HG03064 (cell line): ENCODE data around the gene TRAF3.

ENCODE experiments used
- ATAC-seq: cut with Tn5 transposase; IDR thresholded peaks from one replicate; pipeline ENCODE4 v1.9.1; 2021; ENCODE audit warnings: low read depth; ENCODE audit not compliant: unreplicated experiment

Gene TRAF3, protein sequence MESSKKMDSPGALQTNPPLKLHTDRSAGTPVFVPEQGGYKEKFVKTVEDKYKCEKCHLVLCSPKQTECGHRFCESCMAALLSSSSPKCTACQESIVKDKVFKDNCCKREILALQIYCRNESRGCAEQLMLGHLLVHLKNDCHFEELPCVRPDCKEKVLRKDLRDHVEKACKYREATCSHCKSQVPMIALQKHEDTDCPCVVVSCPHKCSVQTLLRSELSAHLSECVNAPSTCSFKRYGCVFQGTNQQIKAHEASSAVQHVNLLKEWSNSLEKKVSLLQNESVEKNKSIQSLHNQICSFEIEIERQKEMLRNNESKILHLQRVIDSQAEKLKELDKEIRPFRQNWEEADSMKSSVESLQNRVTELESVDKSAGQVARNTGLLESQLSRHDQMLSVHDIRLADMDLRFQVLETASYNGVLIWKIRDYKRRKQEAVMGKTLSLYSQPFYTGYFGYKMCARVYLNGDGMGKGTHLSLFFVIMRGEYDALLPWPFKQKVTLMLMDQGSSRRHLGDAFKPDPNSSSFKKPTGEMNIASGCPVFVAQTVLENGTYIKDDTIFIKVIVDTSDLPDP

GRCh38 chr14:102776761-102777710 lies at the start of gene TRAF3:
Gene TRAF3 (plus strand): TSS chr14:102777449. CDS start chr14:102870202, 92,753 bp downstream.
- no peak for ATAC-seq

GRCh38 chr14:102728501-102728900 lies 48.7 kb upstream of the TRAF3 start:
- ATAC-seq, result no peak

GRCh38 chr14:102729268-102729667 lies 48.0 kb upstream of the TRAF3 start:
- ATAC-seq, result no peak

DNA sequence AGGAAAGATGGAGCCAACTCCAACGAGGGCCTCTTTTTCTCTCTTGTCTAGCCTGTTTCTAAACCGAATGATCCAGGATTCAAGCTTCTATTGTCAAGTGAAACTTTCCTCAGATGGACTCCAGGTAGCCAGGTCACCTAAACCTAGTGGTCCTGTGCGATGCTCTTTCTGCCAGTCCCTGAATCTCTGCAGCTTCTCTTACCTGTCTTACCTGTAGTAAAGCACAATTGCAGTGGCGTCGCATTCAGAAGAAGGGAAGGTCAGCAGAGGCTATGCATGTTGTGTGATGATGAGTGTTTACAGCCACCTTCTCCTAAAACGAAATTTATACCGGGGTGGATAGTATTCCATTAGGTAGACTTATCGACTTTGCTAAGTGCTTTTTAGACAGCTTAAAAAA lies 47.4 kb upstream of the TRAF3 start:
- no peak for ATAC-seq

- no peak for ATAC-seq
These were observed 46.0 kb upstream of the TRAF3 start for GRCh38 chr14:102731101-102731870.

GRCh38 chr14:102731871-102732800 lies 45.1 kb upstream of the TRAF3 start:
- ATAC-seq, result no peak

DNA sequence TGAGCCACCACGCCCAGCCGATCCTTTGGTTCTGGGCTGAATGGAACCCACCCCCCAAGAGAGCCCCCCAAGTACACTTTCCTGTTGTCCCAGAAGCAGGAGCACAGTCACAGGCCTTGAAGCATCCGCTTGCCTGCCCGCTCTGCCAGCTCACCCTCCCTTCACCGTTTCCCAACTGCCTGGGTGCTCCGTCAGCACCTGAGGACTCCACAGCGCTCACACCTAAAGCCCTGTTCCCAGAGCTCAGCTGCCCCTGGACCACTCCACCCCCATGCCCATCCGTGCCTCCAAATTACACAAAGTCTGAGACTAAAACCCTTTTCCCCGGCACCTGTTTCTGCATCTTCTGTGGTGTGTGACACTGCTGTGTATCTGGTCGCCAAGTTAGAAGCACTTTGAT lies 44.3 kb upstream of the TRAF3 start:
- no peak for ATAC-seq

DNA sequence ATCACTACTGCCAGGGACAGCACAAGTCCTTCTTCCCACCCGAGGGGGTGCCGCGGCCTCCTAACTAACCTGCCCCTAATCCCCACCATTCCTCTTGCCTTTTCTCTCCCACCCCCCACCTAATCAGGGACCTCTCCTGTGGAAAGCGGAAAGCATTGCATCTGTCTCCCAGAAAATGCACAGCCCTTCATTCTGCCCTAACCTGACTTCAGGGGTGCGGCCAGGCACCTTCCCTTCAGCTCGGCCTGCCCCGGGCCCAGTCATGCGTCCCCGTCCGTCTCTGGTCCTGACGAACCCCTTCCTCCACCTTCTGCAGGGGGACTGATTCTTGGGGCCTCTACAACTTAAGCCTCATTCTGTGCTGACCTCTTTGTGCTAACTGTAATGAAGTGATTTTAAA lies 43.9 kb upstream of the TRAF3 start:
- no peak for ATAC-seq

- no peak for ATAC-seq
These were observed 42.8 kb upstream of the TRAF3 start for GRCh38 chr14:102734436-102734835.

- no peak for ATAC-seq
These were observed 40.3 kb upstream of the TRAF3 start for GRCh38 chr14:102736956-102737355.

- no peak for ATAC-seq
These were observed 39.6 kb upstream of the TRAF3 start for GRCh38 chr14:102737402-102738372.

DNA sequence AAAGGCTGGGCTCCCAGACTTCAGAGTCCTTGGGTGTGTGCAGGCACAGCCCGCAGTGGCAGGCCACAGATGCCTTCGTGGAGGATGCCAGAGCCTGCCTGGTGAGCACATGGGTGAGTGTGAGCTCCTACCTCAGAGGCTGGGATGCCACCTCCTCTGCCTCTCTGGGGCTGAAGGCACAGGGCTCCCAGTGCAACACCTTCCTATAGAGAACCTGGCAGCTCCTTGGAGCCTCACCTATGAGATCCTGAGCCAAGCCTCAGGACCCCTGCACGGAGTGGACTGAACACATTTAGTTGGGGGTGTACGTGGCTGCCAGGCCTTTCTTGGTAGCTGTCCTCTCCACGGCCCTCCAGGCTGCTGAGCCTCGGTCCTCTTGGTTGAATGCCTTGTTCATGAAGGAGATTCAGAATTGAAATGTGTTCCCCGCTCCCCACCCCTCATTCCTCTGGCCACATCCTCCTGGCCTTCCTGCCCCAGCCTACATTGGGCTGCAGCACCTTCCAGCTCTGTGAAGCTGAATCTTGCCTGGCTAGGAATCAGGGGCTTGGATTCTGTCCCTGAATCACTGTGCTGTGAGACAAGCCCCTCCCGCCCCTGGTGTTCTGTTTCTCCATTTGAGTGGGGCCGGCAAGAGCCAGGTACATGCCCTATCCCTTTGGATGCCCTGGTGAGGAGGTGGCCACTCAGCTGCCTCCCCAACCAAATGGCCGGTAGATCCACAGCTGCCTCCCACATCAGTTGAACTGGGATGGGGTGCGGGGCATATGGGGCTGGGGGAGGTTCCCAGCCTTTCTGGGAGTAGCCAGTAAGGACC lies 38.7 kb upstream of the TRAF3 start:
- ATAC-seq, result no peak

DNA sequence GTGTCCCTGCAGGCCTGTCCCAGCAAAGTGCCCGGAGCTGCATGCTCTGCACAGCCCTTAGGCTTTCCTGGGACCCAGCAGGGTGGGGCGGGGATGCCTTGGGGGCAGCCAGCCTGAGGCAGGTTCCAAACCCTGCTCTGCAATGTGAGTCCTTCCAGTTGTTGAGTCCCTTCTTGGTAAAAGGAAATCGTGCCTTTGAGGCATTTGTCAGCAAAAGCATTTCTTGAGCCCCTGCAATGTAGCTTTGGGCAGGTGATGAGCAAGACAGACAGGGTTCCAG lies 38.1 kb upstream of the TRAF3 start:
- ATAC-seq, result no peak

DNA sequence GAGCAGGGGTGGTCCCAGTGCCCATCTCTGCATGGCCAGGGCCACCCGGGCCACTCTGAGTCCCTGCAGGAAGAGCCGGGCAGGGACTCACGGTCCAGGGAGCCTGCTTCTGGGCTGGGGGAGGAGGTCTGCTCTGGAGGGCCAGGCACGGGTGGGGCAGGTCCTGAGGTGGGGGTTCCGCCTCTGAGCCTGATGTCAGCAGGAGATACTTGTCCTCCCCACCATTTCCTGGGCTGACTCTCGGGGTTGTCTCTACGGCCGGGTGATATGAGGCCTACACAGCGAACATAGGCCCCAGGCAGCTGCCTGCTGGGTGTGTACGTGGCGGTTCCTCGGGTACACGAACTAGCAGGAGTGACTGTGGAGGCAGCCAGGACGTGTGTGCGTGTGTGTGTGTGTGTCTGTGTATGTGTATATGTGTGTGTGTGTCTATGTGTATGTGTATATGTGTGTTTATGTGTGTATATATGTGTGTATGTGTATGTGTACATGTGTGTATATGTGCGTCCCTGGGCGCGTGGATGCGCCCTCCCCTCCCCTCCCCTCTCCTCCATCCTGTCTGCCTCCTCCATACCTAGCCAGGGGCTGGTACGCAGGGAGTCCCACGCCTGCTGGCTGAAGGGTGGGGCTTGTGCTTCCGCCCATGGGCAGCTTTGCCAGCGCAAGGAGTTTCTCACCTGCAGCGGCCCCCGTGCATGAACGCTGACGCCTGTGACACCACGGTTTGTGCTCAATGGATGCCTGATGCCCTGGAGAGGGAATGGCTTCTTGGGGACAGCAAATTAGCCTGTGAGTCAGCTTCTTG lies 30.4 kb upstream of the TRAF3 start:
- no peak for ATAC-seq

DNA sequence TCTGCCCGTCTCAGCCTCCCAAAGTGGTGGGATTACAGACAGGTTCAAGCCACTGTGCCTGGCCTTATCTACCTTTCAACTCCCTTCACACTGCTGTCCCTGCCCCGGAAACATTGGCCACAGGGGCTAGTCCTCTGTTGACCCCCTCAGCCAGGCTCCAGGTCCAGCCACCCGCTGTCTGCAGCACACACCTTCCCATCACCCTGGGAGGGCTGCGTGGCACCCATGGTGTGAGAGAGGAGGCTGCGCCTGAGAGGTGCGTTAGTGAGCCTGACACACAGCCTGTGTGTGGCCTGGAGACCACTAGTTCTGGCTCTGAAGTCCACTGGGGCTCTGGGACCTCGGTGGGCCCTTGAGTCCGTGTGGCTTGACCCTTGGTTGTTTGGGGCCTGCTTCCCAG lies 28.4 kb upstream of the TRAF3 start:
- ATAC-seq, result no peak

- ATAC-seq, result no peak
These were observed 27.6 kb upstream of the TRAF3 start for GRCh38 chr14:102749393-102750305.
